Measurements from ENCODE around the gene PTBP1.
"Not testable (repeated sequence)": the region's sequence is repeated elsewhere in the genome, so short reads cannot be mapped to it uniquely, and the experiment has no call there.

The PTBP1 gene

GRCh38 chr19:810883-811489 lies 13.7 kb downstream of the PTBP1 start:
- DNase-seq (ENCODE audit: low spot score) = no peak

GRCh38 chr19:811506-812048 lies 14.3 kb downstream of the PTBP1 start:
- no peak for DNase-seq (ENCODE audit: low spot score)

- no peak for DNase-seq (ENCODE audit: low spot score)
Observed at GRCh38 chr19:812049-812746, 14.9 kb downstream of the PTBP1 start.

GRCh38 chr19:812747-813218 lies 15.5 kb downstream of the PTBP1 start:
- no peak for DNase-seq (ENCODE audit: low spot score)

GRCh38 chr19:813219-814151 lies 16.2 kb downstream of the PTBP1 start:
- DNase-seq (ENCODE audit: low spot score) = no peak

GRCh38 chr19:814152-815078 lies 17.2 kb downstream of the PTBP1 start:
- no peak for DNase-seq (ENCODE audit: low spot score)

- no peak for DNase-seq (ENCODE audit: low spot score)
Observed at GRCh38 chr19:815079-815774, 18.0 kb downstream of the PTBP1 start.

- DNase-seq (ENCODE audit: low spot score) = no peak
Observed at GRCh38 chr19:815775-816499, 18.7 kb downstream of the PTBP1 start.

GRCh38 chr19:816500-816857 lies 19.2 kb downstream of the PTBP1 start:
- no peak for DNase-seq (ENCODE audit: low spot score)

GRCh38 chr19:820212-820611 lies 23.0 kb downstream of the PTBP1 start:
- DNase-seq (ENCODE audit: low spot score) = not testable (repeated sequence)

- DNase-seq (ENCODE audit: low spot score) = no peak
Observed at GRCh38 chr19:821231-821824, 24.1 kb downstream of the PTBP1 start.

GRCh38 chr19:821825-822503 lies 24.7 kb downstream of the PTBP1 start, which contains the start of gene PLPPR3:
TSS of gene PLPPR3 (minus strand) at chr19:821955. CDS start at chr19:821559, 396 bp downstream.
- no peak for DNase-seq (ENCODE audit: low spot score)

GRCh38 chr19:823565-824121 lies 26.4 kb downstream of the PTBP1 start:
- DNase-seq (ENCODE audit: low spot score) = no peak

- DNase-seq (ENCODE audit: low spot score) = no peak
Observed at GRCh38 chr19:824885-825284, 27.6 kb downstream of the PTBP1 start.

GRCh38 chr19:825897-826644 lies 28.8 kb downstream of the PTBP1 start:
- DNase-seq (ENCODE audit: low spot score) = no peak

- no peak for DNase-seq (ENCODE audit: low spot score)
Observed at GRCh38 chr19:827314-827709, 30.1 kb downstream of the PTBP1 start.

- DNase-seq (ENCODE audit: low spot score) = no peak
Observed at GRCh38 chr19:827710-828321, 30.6 kb downstream of the PTBP1 start, which contains the start of gene AZU1. TSS of gene AZU1 (plus strand) at chr19:827837. CDS start at chr19:827847, 10 bp downstream.

Data from left forelimb (tissue), 1 donor.